B cell (primary cell): ENCODE data around the gene NFE2. TPM values are rescaled to one million over a fixed set of nuclear protein-coding genes. Genes with fewer than 3 reads are reported as not detected.
A peak's percentile ranks its signal among the peaks of the same experiment; 100 is the strongest.

Source experiments
- ATAC-seq: fragments of 200-7000 bp; cut with Tn5 transposase; one replicate; pipeline ENCODE4 v1.10.0; 2021; ENCODE audit warnings: low read depth, mild to moderate bottlenecking, moderate number of reproducible peaks, moderate library complexity
- CTCF ChIA-PET: fragments of 350-600 bp; sonication (Branson Sonifier 250); formaldehyde crosslinking; loops from one replicate; lab custom pipeline; 2021; ENCODE audit warnings: antibody characterized with exemption, inconsistent platforms; lab: Charles Lee
- POLR2A ChIA-PET: fragments of 350-600 bp; sonication (Branson Sonifier 250); formaldehyde crosslinking; loops from one replicate; lab custom pipeline; 2021; ENCODE audit warnings: antibody characterized with exemption; lab: Charles Lee
- DNase-seq: peaks from one replicate; pipeline ENCODE4 v3.0.0; 2013
- H2AFZ ChIP-seq: 2 replicates; pipeline ENCODE4 v1.6.1; 2012; ENCODE audit warnings: mild to moderate bottlenecking, low read depth, low read length; ENCODE audit not compliant: insufficient read depth, poor library complexity, severe bottlenecking
- H3K27ac ChIP-seq, 2 donors: 1 replicate in 1 of 2; 2 replicates in 1 of 2; pipeline ENCODE4 v1.5.1; 2012 to 2013; ENCODE audit warnings: low read length in 2 of 2, mild to moderate bottlenecking in 2 of 2, moderate library complexity in 1 of 2
- H3K27me3 ChIP-seq, 4 experiments: fragments of 200-600 bp in 1 of 4; sonication (generic) in 1 of 4; replicated peaks in 1 of 4; 1 replicate in 2 of 4; 2 replicates in 2 of 4; pipeline versions ENCODE4 v1.6.1 to v1.7.0; 2013 to 2016; ENCODE audit warnings: low read length in 3 of 4, mild to moderate bottlenecking in 2 of 4, mixed read lengths in 1 of 4, moderate library complexity in 1 of 4; ENCODE audit not compliant: insufficient read depth in 4 of 4, control insufficient read depth in 3 of 4; ENCODE audit errors: control extremely low read depth in 1 of 4
- H3K36me3 ChIP-seq, 2 experiments: replicated peaks in 1 of 2; 1 replicate in 1 of 2; 2 replicates in 1 of 2; pipeline versions ENCODE4 v1.6.1 to v1.7.1; 2013; ENCODE audit warnings: low read length in 1 of 2; ENCODE audit not compliant: insufficient read depth in 2 of 2, control insufficient read depth in 1 of 2; ENCODE audit errors: control extremely low read depth in 1 of 2, extremely low read depth in 1 of 2
- H3K4me1 ChIP-seq, 2 donors: fragments of 200-600 bp in 1 of 2; sonication (generic) in 1 of 2; 1 replicate in 1 of 2; 2 replicates in 1 of 2; pipeline versions ENCODE4 v1.5.1 to v1.6.1; 2013 to 2017; ENCODE audit warnings: low read length in 2 of 2; ENCODE audit not compliant: control insufficient read depth in 2 of 2, insufficient read depth in 2 of 2
- H3K4me2 ChIP-seq: replicated peaks from 2 replicates; pipeline ENCODE3; 2012; ENCODE audit warnings: mild to moderate bottlenecking, low read depth, low read length; ENCODE audit not compliant: poor library complexity, severe bottlenecking
- H3K4me3 ChIP-seq, 5 experiments: fragments of 200-600 bp in 1 of 5; sonication (generic) in 1 of 5; 1 replicate in 3 of 5; 2 replicates in 2 of 5; pipeline versions ENCODE4 v1.5.1 to v1.7.0; 2011 to 2016; ENCODE audit warnings: low read length in 4 of 5, mild to moderate bottlenecking in 4 of 5, low read depth in 2 of 5, control low read depth in 1 of 5, moderate library complexity in 1 of 5; ENCODE audit not compliant: insufficient read depth in 1 of 5; ENCODE audit errors: control extremely low read depth in 1 of 5, extremely low read depth in 1 of 5
- H3K79me2 ChIP-seq: fragments of 200-600 bp; sonication (generic); one replicate; pipeline ENCODE4 v1.6.0; 2016; ENCODE audit warnings: low read length; ENCODE audit not compliant: control insufficient read depth, insufficient read depth
- H3K9ac ChIP-seq: fragments of 200-600 bp; sonication (generic); 2 replicates; pipeline ENCODE4 v1.6.1; 2017; ENCODE audit warnings: mild to moderate bottlenecking, low read length, moderate library complexity
- H3K9me3 ChIP-seq, 3 donors: one replicate each; pipeline versions ENCODE4 v1.6.1 to v1.7.1; 2013; ENCODE audit warnings: low read length in 2 of 3; ENCODE audit not compliant: control insufficient read depth in 2 of 3, insufficient read depth in 1 of 3; ENCODE audit errors: control extremely low read depth in 1 of 3
- H4K20me1 ChIP-seq: 2 replicates; pipeline ENCODE4 v1.6.0; 2012; ENCODE audit warnings: mild to moderate bottlenecking, low read length; ENCODE audit not compliant: insufficient read depth, control insufficient read depth, poor library complexity, severe bottlenecking
- H3K27ac Mint-ChIP-seq: one replicate; pipeline ENCODE4 v1.8.0; 2021; ENCODE audit warnings: mixed read lengths
- H3K27me3 Mint-ChIP-seq: one replicate; pipeline ENCODE4 v1.8.0; 2021; ENCODE audit warnings: mixed read lengths
- H3K4me1 Mint-ChIP-seq: one replicate; pipeline ENCODE4 v1.8.0; 2021; ENCODE audit warnings: mixed read lengths
- H3K4me3 Mint-ChIP-seq: one replicate; pipeline ENCODE4 v1.8.0; 2021; ENCODE audit warnings: mixed read lengths
- H3K9me3 Mint-ChIP-seq: one replicate; pipeline ENCODE4 v1.8.0; 2022; ENCODE audit warnings: mixed read lengths; ENCODE audit not compliant: insufficient read depth
- EZH2 ChIP-seq: IDR thresholded peaks from 2 replicates; pipeline ENCODE4 v1.6.1; 2012; ENCODE audit warnings: borderline replicate concordance, low read depth, mild to moderate bottlenecking, moderate library complexity, low read length; ENCODE audit not compliant: insufficient read depth, poor library complexity, severe bottlenecking
- WGBS: methylation state at CpG from one replicate; pipeline ENCODE4 v1.1.5; 2013; ENCODE audit warnings: missing lambda C conversion rate; ENCODE audit not compliant: insufficient coverage; 5-methylcytosine and 5-hydroxymethylcytosine counted together
- intact Hi-C: fragments of 100-400 bp; cut with micrococcal nuclease; formaldehyde crosslinking; loops from one replicate; pipeline ENCODE4 v1.10.0; 2022
- polyA plus RNA-seq: library from polyadenylated mRNA; depleted of rRNA; stranded (reverse); fragments of >200 nt; gene quantifications from 2 replicates; pipeline ENCODE4 v1.2.3, GENCODE V29; 2012
- total RNA-seq, 2 donors: library from RNA; stranded (reverse); fragments of 120-200 nt in 1 of 2; gene quantifications; 1 replicate in 1 of 2; 2 replicates in 1 of 2; pipeline versions ENCODE4 v1.2.3 to v1.2.4, GENCODE V29; 2013 to 2022
- TF ChIP-seq, protein P1 (sequence below): fragments of 200-600 bp; IDR thresholded peaks from one replicate; pipeline ENCODE4 v1.8.0; 2022; ENCODE audit warnings: antibody characterized with exemption, mild to moderate bottlenecking

Gene NFE2
- total and polyA plus RNA-seq, 2 donors (not counting 1 experiment from before 2014, with no cell fraction given): 0.60 TPM; not detected in 1

DNA sequence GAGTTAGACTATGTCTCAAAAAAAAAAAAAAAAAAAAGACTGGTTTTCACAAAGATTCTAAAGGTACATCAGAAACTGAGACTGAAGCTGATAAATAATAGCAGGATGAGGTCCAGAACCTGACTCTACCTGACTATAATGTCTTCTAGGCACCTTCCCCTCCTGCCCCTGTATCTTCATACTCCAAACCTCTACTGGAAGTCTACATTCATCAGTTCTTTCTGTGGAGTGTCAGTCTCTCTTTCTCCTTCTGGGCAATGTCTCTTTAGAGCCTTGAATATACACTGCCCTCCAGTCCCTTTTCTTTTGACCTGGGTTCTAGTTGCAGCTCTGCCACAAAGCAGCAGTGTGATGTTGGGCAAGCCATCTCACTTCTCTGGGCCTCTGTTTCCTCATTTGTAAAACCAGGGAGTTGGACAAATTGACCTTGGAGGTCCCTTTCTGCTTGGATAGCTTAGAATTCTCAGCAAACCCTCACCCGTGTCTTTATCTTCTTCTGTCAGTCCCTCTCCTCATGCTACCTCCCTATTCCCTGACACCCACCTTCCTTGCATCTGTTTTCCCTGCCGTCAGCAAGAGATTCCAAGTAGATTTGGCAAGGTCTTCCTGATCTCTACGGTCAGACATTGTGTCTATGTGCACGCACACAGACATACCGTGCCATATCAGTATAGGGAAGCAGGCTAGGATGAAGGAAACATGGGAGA lies 4.3 kb downstream of the NFE2 start:
- Histone ChIP-seq H3K27ac (no peak overlapping the region), H3K27me3 (peaks cover 0 to 38% (median 24%) of the 10 kb centered on the region in 4 experiments), H2AFZ (no peak overlapping the region), H3K4me2 (no peak overlapping the region), H4K20me1 (no peaks in the 10 kb centered on the region), H3K4me3 (peak overlapping the region in 1 of 5 experiments; percentile 38), H3K9ac (no peak overlapping the region), H3K4me1 (peaks cover 24 to 26% of the 10 kb centered on the region in 2 donors), H3K79me2 (no peaks in the 10 kb centered on the region), H3K36me3 (no peaks in the 10 kb centered on the region), H3K9me3 (peaks cover 0 to 5% (median 0%) of the 10 kb centered on the region in 3 donors)
- no peak for TF ChIP-seq EZH2
- TF ChIP-seq, protein P1, sequence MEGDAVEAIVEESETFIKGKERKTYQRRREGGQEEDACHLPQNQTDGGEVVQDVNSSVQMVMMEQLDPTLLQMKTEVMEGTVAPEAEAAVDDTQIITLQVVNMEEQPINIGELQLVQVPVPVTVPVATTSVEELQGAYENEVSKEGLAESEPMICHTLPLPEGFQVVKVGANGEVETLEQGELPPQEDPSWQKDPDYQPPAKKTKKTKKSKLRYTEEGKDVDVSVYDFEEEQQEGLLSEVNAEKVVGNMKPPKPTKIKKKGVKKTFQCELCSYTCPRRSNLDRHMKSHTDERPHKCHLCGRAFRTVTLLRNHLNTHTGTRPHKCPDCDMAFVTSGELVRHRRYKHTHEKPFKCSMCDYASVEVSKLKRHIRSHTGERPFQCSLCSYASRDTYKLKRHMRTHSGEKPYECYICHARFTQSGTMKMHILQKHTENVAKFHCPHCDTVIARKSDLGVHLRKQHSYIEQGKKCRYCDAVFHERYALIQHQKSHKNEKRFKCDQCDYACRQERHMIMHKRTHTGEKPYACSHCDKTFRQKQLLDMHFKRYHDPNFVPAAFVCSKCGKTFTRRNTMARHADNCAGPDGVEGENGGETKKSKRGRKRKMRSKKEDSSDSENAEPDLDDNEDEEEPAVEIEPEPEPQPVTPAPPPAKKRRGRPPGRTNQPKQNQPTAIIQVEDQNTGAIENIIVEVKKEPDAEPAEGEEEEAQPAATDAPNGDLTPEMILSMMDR: no peak
- WGBS: 60% methylated on average over 3 of the region's 5 CpGs
- H3K9me3 Mint-ChIP-seq: no peaks in the 10 kb centered on the region
- DNase-seq: no peak
- ChIA-PET POLR2A (no interaction called here), CTCF (interaction anchor here (0.6 to 6.4 kb wide), 15 partner anchors 9 to 1091 kb away, joined by 3 to 61 read pairs (median 3); partner anchors contain the start of genes COPZ1 and HNRNPA1)
- peaks cover 33% of the 10 kb centered on the region for H3K27me3 Mint-ChIP-seq
- no peak overlapping the region for H3K4me3 Mint-ChIP-seq
- no peak for ATAC-seq
- peaks cover 22% of the 10 kb centered on the region for H3K4me1 Mint-ChIP-seq
- no peak overlapping the region for H3K27ac Mint-ChIP-seq
- intact Hi-C loops: no loop called here

DNA sequence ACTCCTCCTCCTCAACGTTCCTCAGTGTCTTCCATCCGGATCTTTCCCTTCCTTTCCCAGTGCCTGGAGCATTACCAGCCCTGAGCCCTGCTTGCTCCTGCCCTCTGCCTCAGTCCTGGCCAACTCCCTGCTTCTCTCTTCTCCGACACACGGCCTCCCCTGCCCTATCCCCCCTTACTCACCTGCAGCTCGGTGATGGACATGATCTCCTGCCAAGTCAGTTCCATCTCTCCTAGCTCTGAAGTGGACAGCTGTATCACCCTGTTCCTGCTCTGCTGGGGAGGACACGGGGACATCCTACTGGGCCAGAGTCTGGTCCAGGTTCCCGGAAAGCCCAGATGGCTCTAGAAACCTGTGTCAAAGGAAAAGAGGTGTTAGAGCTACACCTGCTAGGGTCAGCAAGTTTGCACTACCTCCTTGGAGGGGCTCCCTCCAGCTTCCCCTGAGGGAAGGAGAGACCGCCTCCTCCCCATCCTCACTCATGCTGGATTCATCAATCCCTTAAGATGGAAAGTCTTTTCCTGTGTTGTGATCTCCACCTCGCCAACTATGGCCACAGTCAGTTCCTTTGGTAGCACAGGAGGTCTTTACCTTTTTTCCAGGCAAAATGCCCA lies 5.8 kb downstream of the NFE2 start:
- Histone ChIP-seq H3K27ac (no peak overlapping the region), H3K9ac (no peak overlapping the region), H3K4me3 (no peak overlapping the region), H2AFZ (no peak overlapping the region), H3K4me1 (peaks cover 13% of the 10 kb centered on the region in 2 donors), H4K20me1 (no peaks in the 10 kb centered on the region), H3K27me3 (peaks cover 0 to 23% (median 13%) of the 10 kb centered on the region in 4 experiments), H3K36me3 (no peaks in the 10 kb centered on the region), H3K9me3 (no peaks in the 10 kb centered on the region), H3K4me2 (no peak overlapping the region), H3K79me2 (no peaks in the 10 kb centered on the region)
- ATAC-seq (no peak), DNase-seq (no peak)
- H3K4me3 Mint-ChIP-seq: no peak overlapping the region
- intact Hi-C loops: loop anchor here (1.0 to 2.0 kb wide), 3 partner anchors 29 to 73 kb away; no protein-coding TSS in a partner anchor
- H3K27ac Mint-ChIP-seq: no peak overlapping the region
- peaks cover 12% of the 10 kb centered on the region for H3K4me1 Mint-ChIP-seq
- ChIA-PET POLR2A (no interaction called here), CTCF (interaction anchor here (0.8 to 6.4 kb wide), 20 partner anchors 9 to 144 kb away, joined by 3 to 61 read pairs (median 6); partner anchors contain the start of genes CBX5, COPZ1 and HNRNPA1)
- peaks cover 22% of the 10 kb centered on the region for H3K27me3 Mint-ChIP-seq
- TF ChIP-seq, protein P1: no peak
- TF ChIP-seq EZH2: no peak
- H3K9me3 Mint-ChIP-seq: no peaks in the 10 kb centered on the region
- 78% methylated on average over 8 of the region's 9 CpGs for WGBS
